Measurements from ENCODE around the gene C16orf95. TPM values are rescaled to one million over a fixed set of nuclear protein-coding genes. Genes with fewer than 3 reads are reported as not detected.
A peak's percentile ranks its signal among the peaks of the same experiment; 100 is the strongest.

The C16orf95 gene
- total RNA-seq, 1 donor from 2014 or later = 3.2 TPM

GRCh38 chr16:87303431-87303930 lies 13.7 kb downstream of the C16orf95 start:
- intact Hi-C loops (cut with DNase I) = no loop called here

DNA sequence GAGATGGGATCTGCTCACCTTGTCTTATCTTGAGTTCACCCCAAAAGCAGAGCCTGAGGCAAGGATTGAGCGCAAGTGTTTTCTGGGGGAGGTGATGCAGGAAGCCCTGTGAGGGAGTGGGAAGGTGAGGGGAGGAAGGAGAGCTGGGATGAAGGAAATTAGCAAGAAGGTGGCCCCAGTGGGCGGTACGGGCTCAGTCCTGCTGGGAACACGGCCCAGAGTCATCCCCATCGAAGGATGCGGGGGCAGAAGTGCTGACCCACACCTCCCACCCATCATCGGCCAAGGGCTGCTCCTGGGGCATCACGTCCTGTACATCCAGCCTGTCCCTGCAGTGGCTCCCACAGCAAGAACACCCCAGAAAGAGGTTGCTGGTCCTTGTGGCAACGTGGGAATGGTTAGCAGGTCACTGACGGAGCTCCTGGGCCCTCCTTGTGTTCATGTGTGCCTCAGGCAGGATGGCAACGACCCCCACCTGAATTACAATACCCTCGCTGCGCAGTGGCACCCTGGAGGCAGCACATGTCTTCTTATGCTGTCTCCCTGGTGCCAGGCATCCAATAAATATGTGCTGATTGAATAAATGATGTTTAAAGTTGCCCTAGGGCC lies 18.2 kb downstream of the C16orf95 start:
- DNase-seq (ENCODE audit: low spot score) = no peak
- intact Hi-C loops (cut with DNase I) = no loop called here

More at GRCh38 chr16:87303431-87303930, 13.7 kb downstream of the C16orf95 start:
- DNase-seq (ENCODE audit: low spot score) = peak; percentile 50

- intact Hi-C loops (cut with DNase I) = no loop called here
Observed at GRCh38 chr16:87297918-87298631, 19.1 kb downstream of the C16orf95 start.

GRCh38 chr16:87297407-87297806 lies 19.8 kb downstream of the C16orf95 start:
- intact Hi-C loops (cut with DNase I) = no loop called here

More at GRCh38 chr16:87297918-87298631, 19.1 kb downstream of the C16orf95 start:
- peak; percentile 75 for DNase-seq (ENCODE audit: low spot score)

GRCh38 chr16:87295661-87296531 lies 21.3 kb downstream of the C16orf95 start:
- intact Hi-C loops (cut with DNase I) = no loop called here
- peak; percentile 50 for DNase-seq (ENCODE audit: low spot score)

More at GRCh38 chr16:87297407-87297806, 19.8 kb downstream of the C16orf95 start:
- peak; percentile 68 for DNase-seq (ENCODE audit: low spot score)

- intact Hi-C loops (cut with DNase I) = no loop called here
- DNase-seq (ENCODE audit: low spot score) = peak; percentile 50
Observed at GRCh38 chr16:87295259-87295658, 21.9 kb downstream of the C16orf95 start.

DNA sequence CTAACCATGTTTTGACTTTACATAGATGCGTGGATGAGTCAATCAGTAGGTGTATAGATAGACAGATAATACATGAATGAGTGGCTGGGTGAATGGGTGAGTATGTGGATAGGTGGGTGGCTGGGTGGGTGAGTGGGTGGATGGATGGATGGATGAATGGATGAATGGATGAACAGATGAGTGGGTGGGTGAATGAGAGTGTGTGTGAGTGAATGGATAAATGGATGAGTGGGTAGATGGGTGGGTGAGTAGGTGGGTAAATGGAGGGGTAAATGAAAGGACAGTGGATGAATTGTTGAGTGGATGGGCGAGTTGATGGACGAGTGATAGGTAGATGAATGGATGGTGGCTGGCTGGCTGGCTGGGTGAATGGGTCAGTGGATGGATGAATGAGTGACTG lies 23.2 kb downstream of the C16orf95 start:
- no peak for DNase-seq (ENCODE audit: low spot score)
- intact Hi-C loops (cut with DNase I) = no loop called here

GRCh38 chr16:87291944-87292343 lies 25.2 kb downstream of the C16orf95 start:
- peak; percentile 5 for DNase-seq (ENCODE audit: low spot score)
- intact Hi-C loops (cut with DNase I) = no loop called here

DNA sequence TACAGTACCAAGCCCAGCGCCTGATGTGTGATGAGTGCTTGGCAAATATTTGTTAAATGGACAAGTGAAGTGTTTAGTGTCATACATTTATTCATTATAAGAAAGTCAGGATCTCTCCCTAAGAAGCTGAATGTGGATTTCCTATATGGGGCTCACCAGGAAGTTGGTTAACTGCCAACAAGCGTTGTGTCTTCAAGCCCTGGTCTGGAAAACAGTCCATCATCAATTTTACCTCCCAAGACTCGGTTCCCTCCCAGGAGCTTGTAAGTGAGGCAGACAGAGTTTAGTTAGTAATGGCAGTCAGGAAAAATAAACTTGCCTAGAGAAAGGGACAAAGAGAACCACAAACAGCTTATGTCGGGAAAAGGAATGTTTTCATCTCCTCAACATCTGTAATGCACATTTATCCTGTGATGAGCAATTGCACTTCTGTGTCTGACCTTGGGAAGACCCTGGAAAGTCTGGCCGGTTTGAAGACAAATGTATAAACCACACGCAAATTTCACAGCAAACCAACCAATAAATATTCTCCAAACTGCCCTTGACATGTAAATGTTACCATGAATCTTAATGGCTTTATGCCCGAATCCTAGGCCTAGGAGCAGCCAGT lies 28.3 kb downstream of the C16orf95 start:
- DNase-seq (ENCODE audit: low spot score) = no peak
- intact Hi-C loops (cut with DNase I) = no loop called here

GRCh38 chr16:87286839-87287626 lies 30.2 kb downstream of the C16orf95 start:
- intact Hi-C loops (cut with DNase I) = no loop called here

DNA sequence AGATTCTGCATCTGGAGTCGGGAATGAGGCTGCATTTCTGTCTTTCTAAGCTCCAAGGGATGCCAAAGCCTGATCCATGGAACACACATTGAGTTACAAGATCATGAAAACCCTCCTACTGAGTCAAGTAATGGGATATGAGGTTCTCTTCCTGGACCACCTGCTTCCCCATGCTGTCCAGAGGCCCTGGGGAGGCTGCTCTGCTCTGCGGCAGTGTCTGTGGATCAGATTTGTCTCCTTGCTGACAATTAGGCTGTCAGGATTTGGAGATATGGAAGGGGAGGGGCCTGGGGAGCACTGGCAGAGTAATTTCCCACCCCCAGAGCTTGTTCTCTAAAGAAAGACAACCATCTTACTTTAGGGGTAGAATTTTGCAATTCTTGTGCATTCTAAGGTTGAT lies 33.0 kb downstream of the C16orf95 start:
- DNase-seq (ENCODE audit: low spot score) = no peak
- intact Hi-C loops (cut with DNase I) = no loop called here

More at GRCh38 chr16:87286839-87287626, 30.2 kb downstream of the C16orf95 start:
- DNase-seq (ENCODE audit: low spot score) = no peak

DNA sequence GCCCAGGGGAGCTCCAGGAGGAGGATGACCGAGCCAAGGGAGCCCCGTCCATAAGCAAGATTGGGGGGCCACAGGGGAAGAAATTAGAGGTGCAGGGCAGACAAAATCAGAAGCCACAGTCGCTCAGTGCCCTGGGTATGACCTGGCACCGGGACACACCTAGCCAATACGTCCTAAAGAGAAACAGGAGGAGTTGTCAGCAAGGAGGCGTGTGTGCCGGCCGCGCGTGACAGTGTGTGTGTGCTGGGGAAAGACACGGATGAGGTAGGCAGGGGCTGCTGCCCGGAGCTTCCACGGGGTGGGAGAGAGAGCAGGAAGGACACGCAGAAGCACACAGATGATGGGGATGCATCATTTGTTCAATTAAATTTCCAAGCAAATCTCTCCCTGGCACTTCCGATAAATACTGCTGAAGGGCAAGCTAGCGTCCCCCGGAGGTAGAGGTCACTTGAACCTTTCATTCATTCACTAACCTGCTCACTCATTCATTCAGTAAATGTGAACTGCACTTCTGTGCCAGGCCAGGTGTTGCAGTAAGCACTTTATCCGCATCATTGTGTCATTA lies 38.0 kb downstream of the C16orf95 start:
- intact Hi-C loops (cut with DNase I) = loop anchor here (2.0 kb wide), 2 partner anchors 216 to 716 kb away; no protein-coding TSS in a partner anchor
- no peak for DNase-seq (ENCODE audit: low spot score)

GRCh38 chr16:87278191-87279093 lies 38.8 kb downstream of the C16orf95 start:
- intact Hi-C loops (cut with DNase I) = loop anchor here (2.0 kb wide), 2 partner anchors 216 to 716 kb away; no protein-coding TSS in a partner anchor

DNA sequence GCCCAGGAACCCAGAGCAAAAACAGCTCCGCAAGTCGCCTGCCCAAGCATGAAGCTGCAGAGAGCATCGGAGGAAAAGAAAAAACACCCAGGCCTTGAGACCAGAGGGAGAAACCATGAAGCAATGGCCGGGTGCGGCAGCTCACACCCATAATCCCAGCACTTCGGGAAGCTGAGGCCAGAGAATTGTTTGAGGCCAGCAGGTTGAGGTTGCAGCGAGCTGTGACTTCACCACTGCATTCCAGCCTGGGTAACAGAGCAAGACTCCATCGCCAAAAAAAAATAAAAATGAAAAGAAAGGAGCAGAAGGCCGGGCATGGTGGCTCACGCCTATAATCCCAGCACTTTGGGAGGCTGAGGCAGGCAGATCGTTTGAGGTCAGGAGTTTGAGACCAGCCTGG lies 40.3 kb downstream of the C16orf95 start:
- DNase-seq (ENCODE audit: low spot score) = no peak
- intact Hi-C loops (cut with DNase I) = no loop called here

More at GRCh38 chr16:87278191-87279093, 38.8 kb downstream of the C16orf95 start:
- no peak for DNase-seq (ENCODE audit: low spot score)

- intact Hi-C loops (cut with DNase I) = no loop called here
- DNase-seq (ENCODE audit: low spot score) = no peak
Observed at GRCh38 chr16:87276091-87276701, 41.0 kb downstream of the C16orf95 start.

DNA sequence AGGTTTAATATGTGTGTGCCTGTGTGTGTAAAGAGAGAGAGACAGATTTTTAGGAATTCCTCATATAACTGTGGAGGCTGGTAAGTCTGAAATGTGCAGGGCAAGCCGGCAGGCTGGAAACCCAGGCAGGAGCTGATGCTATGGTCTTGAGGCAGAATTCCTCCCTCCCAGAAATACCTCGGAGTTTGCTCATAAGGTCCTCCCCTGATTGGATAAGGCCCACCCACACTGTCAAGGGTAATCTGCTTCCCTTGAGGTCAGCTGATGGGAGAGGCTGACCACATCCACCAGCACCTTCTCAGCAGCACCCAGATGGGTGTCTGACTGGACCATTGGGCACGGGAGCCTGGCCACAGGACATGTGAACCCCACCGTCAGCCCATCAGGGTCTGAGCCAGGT lies 42.4 kb downstream of the C16orf95 start:
- intact Hi-C loops (cut with DNase I) = no loop called here
- DNase-seq (ENCODE audit: low spot score) = peak; percentile 41

All from cardiac septum (tissue), 1 donor.